ENCODE measurements around the gene GNG2. TPM values are rescaled to one million over a fixed set of nuclear protein-coding genes. Genes with fewer than 3 reads are reported as not detected.
A peak's percentile ranks its signal among the peaks of the same experiment; 100 is the strongest.

The GNG2 gene
- total RNA-seq, 2 experiments from 2014 or later: 24.0 to 32.0 TPM

GRCh38 chr14:51989293-51990234 is 129.2 kb downstream of the GNG2 start, which contains the start of gene RTRAF:
Gene RTRAF (plus strand): TSS chr14:51989546. CDS start chr14:51989640, 94 bp downstream.
- POLR2A ChIA-PET: no interaction called here
- intact Hi-C loops (cut with micrococcal nuclease; ENCODE audit: unreplicated experiment): loop anchor here (5.0 to 10.0 kb wide), 2 partner anchors 127 to 145 kb away; partner anchors contain the start of gene GNG2
- BruUV-seq (replicated peaks): no TSS peak

DNA sequence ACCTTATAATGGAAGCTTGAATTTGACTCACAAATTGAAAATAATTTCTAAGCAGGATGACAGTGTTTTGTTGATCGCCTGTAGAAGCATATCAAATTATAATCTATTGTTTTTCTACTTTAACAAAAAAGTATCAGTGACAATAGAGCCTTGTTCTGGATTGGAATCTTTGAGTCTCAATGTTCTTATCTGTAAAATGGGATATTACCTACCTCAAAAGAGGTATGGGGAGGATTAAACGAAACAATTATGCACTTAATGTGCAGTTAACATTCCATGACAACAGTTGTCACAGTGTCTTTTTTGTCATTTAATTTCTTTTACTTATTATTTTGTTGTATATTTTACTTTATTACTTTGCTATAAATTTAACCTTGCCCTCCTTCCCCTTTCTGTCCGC is 130.1 kb downstream of the GNG2 start:
- intact Hi-C loops (cut with micrococcal nuclease; ENCODE audit: unreplicated experiment): loop anchor here (10.0 kb wide), 1 partner anchor 144 kb away; no protein-coding TSS in a partner anchor
- TSS peak; percentile 58 for BruUV-seq (replicated peaks)

More at GRCh38 chr14:51989293-51990234, 129.2 kb downstream of the GNG2 start, which contains the start of gene RTRAF:
- CTCF ChIA-PET (ENCODE audit: unreplicated experiment): no interaction called here
- Histone ChIP-seq H3K4me1 (ENCODE audit: insufficient read depth, low read length, poor library complexity, severe bottlenecking) (peaks cover 30% of the 10 kb centered on the region), H3K79me2 (ENCODE audit: insufficient read depth, low read depth, low read length) (peaks cover 50% of the 10 kb centered on the region), H2AFZ (ENCODE audit: low read length) (peak within 1 kb of the TSS; percentile 78), H3K9me3 (ENCODE audit: low read length) (no peaks in the 10 kb centered on the region), H3K4me3 (ENCODE audit: low read depth, low read length, poor library complexity, severe bottlenecking) (peak within 1 kb of the TSS; percentile 97), H3K27ac (ENCODE audit: low read depth, low read length, poor library complexity, severe bottlenecking) (peak within 1 kb of the TSS; percentile 44), H3K4me2 (ENCODE audit: low read length) (peak within 1 kb of the TSS; percentile 95), H3K9me2 (ENCODE audit: insufficient read depth, low read length) (no peaks in the 10 kb centered on the region), H3K36me3 (ENCODE audit: insufficient read depth, low read length) (peaks cover 40% of the 10 kb centered on the region), H4K20me1 (ENCODE audit: insufficient read depth, low read length) (peaks cover 21% of the 10 kb centered on the region; the same call in 1 of the 2 replicates)
- no peak for TF ChIP-seq CTCF (conservative IDR thresholded peaks at IDR 0.05; ENCODE audit: low read length)
- TF ChIP-seq EZH2phosphoT487 (IDR thresholded peaks at IDR 0.05; ENCODE audit: borderline replicate concordance, low read depth, low read length): no peak
- peak; percentile 93 for DNase-seq (ENCODE audit: low spot score)

More for the DNA sequence above, 130.1 kb downstream of the GNG2 start:
- no peak for TF ChIP-seq EZH2phosphoT487 (IDR thresholded peaks at IDR 0.05; ENCODE audit: borderline replicate concordance, low read depth, low read length)
- TF ChIP-seq CTCF (conservative IDR thresholded peaks at IDR 0.05; ENCODE audit: low read length): no peak
- no peak for DNase-seq (ENCODE audit: low spot score)
- no peaks in the 10 kb centered on the region for H3K9me3 ChIP-seq (ENCODE audit: low read length)
- ChIA-PET POLR2A (no interaction called here), CTCF (ENCODE audit: unreplicated experiment) (no interaction called here)
- peaks cover 53% of the 10 kb centered on the region for H3K79me2 ChIP-seq (ENCODE audit: insufficient read depth, low read depth, low read length)
- H3K9me2 ChIP-seq (ENCODE audit: insufficient read depth, low read length): no peaks in the 10 kb centered on the region
- H3K27ac ChIP-seq (ENCODE audit: low read depth, low read length, poor library complexity, severe bottlenecking): no peak overlapping the region
- no peak overlapping the region for H2AFZ ChIP-seq (ENCODE audit: low read length)
- peak overlapping the region; percentile 95 for H3K4me2 ChIP-seq (ENCODE audit: low read length)
- peaks cover 30% of the 10 kb centered on the region for H3K4me1 ChIP-seq (ENCODE audit: insufficient read depth, low read length, poor library complexity, severe bottlenecking)
- H3K4me3 ChIP-seq (ENCODE audit: low read depth, low read length, poor library complexity, severe bottlenecking): peak overlapping the region; percentile 97
- peaks cover 21% of the 10 kb centered on the region; the same call in 1 of the 2 replicates for H4K20me1 ChIP-seq (ENCODE audit: insufficient read depth, low read length)
- H3K36me3 ChIP-seq (ENCODE audit: insufficient read depth, low read length): peaks cover 49% of the 10 kb centered on the region

Measured in OCI-LY7 (cell line).